Mesenchymal stem cell (in vitro differentiated cells and primary cell): ENCODE results near the gene UTY.

Source experiments
- DNase-seq: peaks from one replicate; pipeline ENCODE4 v3.0.0-alpha.2; 2013
- H2AFZ ChIP-seq: one replicate; pipeline ENCODE4 v1.6.1; 2013; ENCODE audit warnings: low read depth, mild to moderate bottlenecking, control low read depth, inconsistent platforms, low read length, moderate library complexity
- H2AK5ac ChIP-seq: 2 replicates; pipeline ENCODE4 v1.6.1; 2013; ENCODE audit warnings: low read length, moderate library complexity, mild to moderate bottlenecking, inconsistent platforms; ENCODE audit not compliant: severe bottlenecking
- H2BK120ac ChIP-seq: one replicate; pipeline ENCODE4 v1.6.1; 2013; ENCODE audit warnings: low read depth, mild to moderate bottlenecking, inconsistent platforms, low read length, moderate library complexity
- H2BK12ac ChIP-seq, 2 experiments: one replicate each; pipeline ENCODE4 v1.6.1; 2013; ENCODE audit warnings: inconsistent platforms in 2 of 2, low read length in 2 of 2, mild to moderate bottlenecking in 2 of 2, moderate library complexity in 2 of 2, control low read depth in 1 of 2
- H2BK15ac ChIP-seq: one replicate; pipeline ENCODE4 v1.6.1; 2013; ENCODE audit warnings: mild to moderate bottlenecking, low read depth, inconsistent platforms; ENCODE audit not compliant: poor library complexity, severe bottlenecking
- H2BK5ac ChIP-seq: 2 replicates; pipeline ENCODE4 v1.6.1; 2013; ENCODE audit warnings: low read depth, mild to moderate bottlenecking, low read length, control low read depth, inconsistent platforms; ENCODE audit not compliant: poor library complexity, severe bottlenecking
- H3K14ac ChIP-seq, 2 experiments: one replicate each; pipeline ENCODE4 v1.6.1; 2013; ENCODE audit warnings: inconsistent platforms in 2 of 2, low read length in 2 of 2, control low read depth in 1 of 2, mild to moderate bottlenecking in 1 of 2, moderate library complexity in 1 of 2
- H3K18ac ChIP-seq, 2 experiments: one replicate each; pipeline ENCODE4 v1.6.1; 2013; ENCODE audit warnings: inconsistent platforms in 2 of 2, low read length in 2 of 2, control low read depth in 1 of 2, low read depth in 1 of 2, mild to moderate bottlenecking in 1 of 2
- H3K23ac ChIP-seq, 2 experiments: one replicate each; pipeline ENCODE4 v1.6.1; 2013; ENCODE audit warnings: inconsistent platforms in 2 of 2, low read length in 2 of 2, mild to moderate bottlenecking in 2 of 2, moderate library complexity in 2 of 2, control low read depth in 1 of 2
- H3K27ac ChIP-seq: 2 replicates; pipeline ENCODE4 v1.5.1; 2013; ENCODE audit warnings: mild to moderate bottlenecking, moderate library complexity, low read length, control low read depth, inconsistent platforms; ENCODE audit not compliant: poor library complexity, severe bottlenecking
- H3K27me3 ChIP-seq, 2 experiments: 2 replicates each; pipeline versions ENCODE4 v1.6.1 to v1.7.0; 2013; ENCODE audit warnings: low read length in 2 of 2, mild to moderate bottlenecking in 2 of 2, moderate library complexity in 2 of 2, control low read depth in 1 of 2, inconsistent platforms in 1 of 2; ENCODE audit not compliant: control insufficient read depth in 1 of 2, insufficient read depth in 1 of 2
- H3K36me3 ChIP-seq, 2 experiments: 2 replicates each; pipeline versions ENCODE4 v1.6.1 to v1.7.0; 2013; ENCODE audit warnings: low read length in 2 of 2, control low read depth in 1 of 2, inconsistent platforms in 1 of 2, low read depth in 1 of 2, mild to moderate bottlenecking in 1 of 2; ENCODE audit not compliant: insufficient read depth in 2 of 2, control insufficient read depth in 1 of 2
- H3K4ac ChIP-seq, 2 experiments: one replicate each; pipeline ENCODE4 v1.6.1; 2013; ENCODE audit warnings: inconsistent platforms in 2 of 2, low read length in 2 of 2, mild to moderate bottlenecking in 2 of 2, moderate library complexity in 2 of 2, control low read depth in 1 of 2, low read depth in 1 of 2
- H3K4me1 ChIP-seq: 2 replicates; pipeline ENCODE4 v1.6.1; 2013; ENCODE audit warnings: low read depth, low read length, control low read depth; ENCODE audit not compliant: control insufficient read depth, insufficient read depth
- H3K4me2 ChIP-seq: 2 replicates; pipeline ENCODE4 v1.6.1; 2013; ENCODE audit warnings: low read length, mild to moderate bottlenecking, inconsistent platforms; ENCODE audit not compliant: poor library complexity, severe bottlenecking
- H3K4me3 ChIP-seq, 2 experiments: 2 replicates each; pipeline versions ENCODE4 v1.5.1 to v1.7.0; 2013; ENCODE audit warnings: low read length in 2 of 2, mild to moderate bottlenecking in 2 of 2, control low read depth in 1 of 2, low read depth in 1 of 2; ENCODE audit not compliant: insufficient read depth in 1 of 2
- H3K79me1 ChIP-seq: replicated peaks from 2 replicates; pipeline ENCODE4 v1.6.1; 2013; ENCODE audit warnings: mild to moderate bottlenecking, control low read depth, low read length, inconsistent platforms; ENCODE audit not compliant: poor library complexity, severe bottlenecking
- H3K9ac ChIP-seq: 2 replicates; pipeline ENCODE4 v1.7.0; 2013; ENCODE audit warnings: mild to moderate bottlenecking, low read length, moderate library complexity
- H3K9me3 ChIP-seq: 2 replicates; pipeline ENCODE4 v1.7.0; 2013; ENCODE audit warnings: mild to moderate bottlenecking, low read length; ENCODE audit not compliant: control insufficient read depth
- H4K8ac ChIP-seq: one replicate; pipeline ENCODE4 v1.6.1; 2013; ENCODE audit warnings: inconsistent platforms, mild to moderate bottlenecking, low read length, moderate library complexity
- H4K91ac ChIP-seq: one replicate; pipeline ENCODE4 v1.6.1; 2013; ENCODE audit warnings: mild to moderate bottlenecking, low read length, inconsistent platforms
- WGBS: methylation state at CpG from one replicate; pipeline ENCODE4 v1.1.7; 2013; ENCODE audit warnings: mixed read lengths; 5-methylcytosine and 5-hydroxymethylcytosine counted together

UTY gene

GRCh38 chrY:13415556-13415955, 64.3 kb downstream of the UTY start:
- Histone ChIP-seq H2BK120ac (no peak overlapping the region), H3K4me2 (no peak overlapping the region), H2AK5ac (no peak overlapping the region), H3K27ac (no peak overlapping the region), H2BK12ac (no peak overlapping the region), H3K9ac (no peak overlapping the region), H3K4me3 (no peak overlapping the region), H3K4ac (no peak overlapping the region), H3K36me3 (peaks cover 0 to 10% of the 10 kb centered on the region in 2 experiments), H3K23ac (no peak overlapping the region), H3K9me3 (no peaks in the 10 kb centered on the region), H4K8ac (no peak overlapping the region), H4K91ac (no peak overlapping the region), H3K4me1 (peaks cover 6% of the 10 kb centered on the region), H2BK15ac (no peak overlapping the region), H2AFZ (no peak overlapping the region), H2BK5ac (no peak overlapping the region), H3K18ac (no peak overlapping the region), H3K14ac (no peak overlapping the region), H3K27me3 (no peaks in the 10 kb centered on the region), H3K79me1 (peaks cover 7% of the 10 kb centered on the region)
- no peak for DNase-seq

- H3K36me3 ChIP-seq = no peaks in the 10 kb centered on the region
- no peak overlapping the region for H3K23ac ChIP-seq
- H3K4me2 ChIP-seq = no peak overlapping the region
- no peak overlapping the region for H2BK15ac ChIP-seq
- no peak overlapping the region for H3K27ac ChIP-seq
- no peak for DNase-seq
- H2BK120ac ChIP-seq = no peak overlapping the region
- no peak overlapping the region for H4K91ac ChIP-seq
- no peak overlapping the region for H2AK5ac ChIP-seq
- no CpG with 5 or more reads among the region's 2 CpGs for WGBS
- H3K9me3 ChIP-seq = no peaks in the 10 kb centered on the region
- H3K27me3 ChIP-seq = no peaks in the 10 kb centered on the region
- H3K18ac ChIP-seq = no peak overlapping the region
- no peak overlapping the region for H3K4ac ChIP-seq
- no peak overlapping the region for H3K4me3 ChIP-seq
- no peak overlapping the region for H4K8ac ChIP-seq
- no peak overlapping the region for H3K14ac ChIP-seq
- no peaks in the 10 kb centered on the region for H3K79me1 ChIP-seq
- H2BK5ac ChIP-seq = no peak overlapping the region
- H2AFZ ChIP-seq = no peak overlapping the region
- no peak overlapping the region for H3K9ac ChIP-seq
- no peak overlapping the region for H2BK12ac ChIP-seq
- H3K4me1 ChIP-seq = no peaks in the 10 kb centered on the region
Measured at GRCh38 chrY:13398876-13399275, 81.0 kb downstream of the UTY start.

GRCh38 chrY:13381110-13381683, 98.6 kb downstream of the UTY start:
- no peak overlapping the region for H3K4me2 ChIP-seq
- no peak overlapping the region for H2BK5ac ChIP-seq
- no peak overlapping the region for H3K18ac ChIP-seq
- no peaks in the 10 kb centered on the region for H3K9me3 ChIP-seq
- H3K4me3 ChIP-seq = no peak overlapping the region
- no peak overlapping the region for H3K9ac ChIP-seq
- DNase-seq = no peak
- no peak overlapping the region for H3K4ac ChIP-seq
- H2BK120ac ChIP-seq = no peak overlapping the region
- H3K79me1 ChIP-seq = peaks cover 4% of the 10 kb centered on the region
- H2AFZ ChIP-seq = no peak overlapping the region
- H4K8ac ChIP-seq = no peak overlapping the region
- WGBS = 91% methylated on average over 7 of the region's 7 CpGs
- H3K23ac ChIP-seq = no peak overlapping the region
- H3K27ac ChIP-seq = no peak overlapping the region
- no peak overlapping the region for H4K91ac ChIP-seq
- H3K27me3 ChIP-seq = no peaks in the 10 kb centered on the region
- no peak overlapping the region for H2AK5ac ChIP-seq
- no peaks in the 10 kb centered on the region for H3K36me3 ChIP-seq
- H3K14ac ChIP-seq = no peak overlapping the region
- H2BK12ac ChIP-seq = no peak overlapping the region
- no peaks in the 10 kb centered on the region for H3K4me1 ChIP-seq
- no peak overlapping the region for H2BK15ac ChIP-seq

- Histone ChIP-seq H3K4me2 (no peak overlapping the region), H4K91ac (no peak overlapping the region), H3K14ac (no peak overlapping the region), H2BK15ac (no peak overlapping the region), H3K23ac (no peak overlapping the region), H3K27me3 (no peaks in the 10 kb centered on the region), H2BK12ac (no peak overlapping the region), H3K4me1 (no peaks in the 10 kb centered on the region), H3K18ac (no peak overlapping the region), H2AFZ (no peak overlapping the region), H3K36me3 (no peaks in the 10 kb centered on the region), H3K4ac (no peak overlapping the region), H2AK5ac (no peak overlapping the region), H3K27ac (no peak overlapping the region), H3K79me1 (peaks cover 3% of the 10 kb centered on the region), H3K4me3 (no peak overlapping the region), H3K9me3 (no peaks in the 10 kb centered on the region), H2BK5ac (no peak overlapping the region), H2BK120ac (no peak overlapping the region), H4K8ac (no peak overlapping the region), H3K9ac (no peak overlapping the region)
- DNase-seq = no peak
- WGBS = no CpG with 5 or more reads among the region's 6 CpGs
Measured at GRCh38 chrY:13370868-13371800, 108.7 kb downstream of the UTY start.
